HG03025 (cell line): Measurements from ENCODE around the gene CELA2A.
A peak's percentile ranks its signal among the peaks of the same experiment; 100 is the strongest.

Experiments used
- ATAC-seq: cut with Tn5 transposase; IDR thresholded peaks from one replicate; pipeline ENCODE4 v1.9.1; 2021; ENCODE audit warnings: mild to moderate bottlenecking, moderate library complexity; ENCODE audit not compliant: unreplicated experiment, low FRiP score

Gene CELA2A

DNA sequence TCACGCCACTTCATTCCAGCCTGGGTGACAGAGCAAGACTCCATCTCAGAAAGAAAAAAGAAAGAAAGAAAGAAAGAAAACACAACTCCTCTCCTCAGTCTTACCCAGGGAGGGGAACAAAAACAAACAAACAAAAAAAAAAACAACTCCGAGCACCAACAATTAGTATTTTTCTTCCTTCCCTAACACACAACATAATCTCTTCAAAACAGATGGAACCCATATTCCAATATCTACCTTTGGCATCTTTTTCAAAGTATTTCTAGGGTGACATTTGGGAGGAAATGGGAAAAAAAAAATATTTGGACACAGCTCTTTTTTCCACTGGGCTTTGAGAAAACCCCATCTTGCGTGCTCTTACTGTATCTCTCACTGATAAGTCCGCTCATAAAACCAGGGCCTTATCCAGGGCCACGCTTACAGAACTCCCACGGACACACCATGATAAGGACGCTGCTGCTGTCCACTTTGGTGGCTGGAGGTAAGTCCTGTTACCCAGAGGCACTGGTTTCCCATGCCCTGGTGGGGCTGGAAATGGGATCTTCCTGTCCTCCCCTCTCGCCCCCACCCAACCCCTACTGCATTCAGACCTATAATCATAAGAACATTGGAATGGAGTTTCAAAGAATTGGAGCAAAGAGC lies at the start of gene CELA2A:
TSS of gene CELA2A (plus strand) at position 420 of the 642 bp plus-strand sequence. CDS start at position 442, 22 bp downstream.
- no peak for ATAC-seq

DNA sequence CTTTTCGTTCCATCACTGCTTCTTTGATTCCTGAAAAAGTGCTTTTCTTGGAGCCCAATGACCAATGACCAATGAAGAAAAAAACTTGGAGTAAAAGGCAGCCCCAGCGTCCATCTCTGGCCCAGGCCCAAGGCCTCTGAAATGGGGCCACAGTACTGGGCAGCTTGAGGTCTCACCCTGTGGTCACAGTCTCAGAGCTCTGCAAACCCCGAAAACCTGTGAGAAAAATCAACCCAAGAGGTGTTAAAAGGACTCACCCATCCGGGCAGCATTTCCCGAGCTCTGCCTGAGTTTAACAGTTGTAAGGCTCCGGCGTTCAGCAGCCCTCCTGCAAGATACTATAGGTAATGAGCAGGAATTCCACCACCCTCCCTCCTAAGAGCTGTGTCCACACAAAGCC lies 49.0 kb upstream of the CELA2A start:
- no peak for ATAC-seq

DNA sequence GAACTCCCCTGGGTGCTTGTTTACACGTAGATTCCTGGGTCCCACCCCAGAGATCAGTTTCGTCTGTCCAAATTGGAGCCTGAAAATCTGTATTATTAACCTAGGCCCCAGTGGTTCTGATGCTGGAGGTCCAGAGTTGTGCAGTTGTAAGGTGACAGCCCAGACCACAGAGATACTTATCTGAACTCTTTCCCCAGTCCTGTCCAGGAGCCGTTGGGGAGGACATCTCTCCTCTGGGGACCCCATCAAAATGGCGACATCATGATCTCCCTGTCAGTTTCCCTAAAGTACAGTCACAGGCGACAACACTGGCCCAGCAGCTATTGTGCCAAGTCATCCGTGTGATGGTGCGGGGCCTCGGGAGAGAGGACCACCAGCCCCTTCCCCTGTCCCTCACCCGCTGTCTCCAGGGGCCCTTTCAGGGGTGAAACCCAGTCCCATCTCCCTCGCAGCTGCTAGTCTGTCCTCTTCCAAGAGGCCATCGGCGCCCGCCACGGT lies 47.6 kb upstream of the CELA2A start:
- ATAC-seq, result no peak

DNA sequence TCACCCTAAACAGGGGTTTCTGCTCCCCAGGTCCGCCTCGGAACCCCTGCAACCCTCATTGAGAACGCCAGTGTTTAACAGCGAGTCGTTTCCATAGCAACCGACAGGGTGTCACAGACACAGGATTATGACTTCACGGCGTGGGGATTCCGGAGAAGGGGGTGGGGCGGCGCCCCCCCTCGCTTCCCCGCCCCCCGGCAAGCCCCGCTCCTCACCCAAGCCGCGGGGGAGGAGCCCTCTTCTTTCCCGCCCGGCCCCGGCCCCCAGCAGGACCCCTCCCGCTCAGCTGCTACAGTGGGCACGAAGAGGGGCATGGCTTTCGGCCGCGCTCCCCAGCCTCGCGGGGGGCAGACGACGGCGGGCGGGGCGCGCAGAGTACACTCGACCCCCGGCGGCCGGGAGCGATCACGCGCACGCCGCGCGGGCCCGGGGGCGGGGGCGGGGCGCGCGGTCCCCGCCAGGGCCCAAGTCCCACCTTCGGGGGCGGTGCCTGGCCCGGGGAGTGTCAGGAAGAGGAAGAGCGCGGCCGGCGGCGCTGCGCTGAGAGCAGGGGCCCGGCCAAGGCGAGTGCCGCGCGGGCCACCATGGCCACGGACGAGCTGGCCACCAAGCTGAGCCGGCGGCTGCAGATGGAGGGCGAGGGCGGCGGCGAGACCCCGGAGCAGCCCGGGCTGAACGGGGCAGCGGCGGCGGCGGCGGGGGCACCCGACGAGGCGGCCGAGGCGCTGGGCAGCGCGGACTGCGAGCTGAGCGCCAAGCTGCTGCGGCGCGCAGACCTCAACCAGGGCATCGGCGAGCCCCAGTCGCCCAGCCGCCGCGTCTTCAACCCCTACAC lies 46.9 kb upstream of the CELA2A start, which contains the start of gene EFHD2:
TSS of gene EFHD2 (plus strand) at position 501 of the 835 bp plus-strand sequence. CDS start at position 585, 84 bp downstream.
- ATAC-seq, result peak; percentile 80

DNA sequence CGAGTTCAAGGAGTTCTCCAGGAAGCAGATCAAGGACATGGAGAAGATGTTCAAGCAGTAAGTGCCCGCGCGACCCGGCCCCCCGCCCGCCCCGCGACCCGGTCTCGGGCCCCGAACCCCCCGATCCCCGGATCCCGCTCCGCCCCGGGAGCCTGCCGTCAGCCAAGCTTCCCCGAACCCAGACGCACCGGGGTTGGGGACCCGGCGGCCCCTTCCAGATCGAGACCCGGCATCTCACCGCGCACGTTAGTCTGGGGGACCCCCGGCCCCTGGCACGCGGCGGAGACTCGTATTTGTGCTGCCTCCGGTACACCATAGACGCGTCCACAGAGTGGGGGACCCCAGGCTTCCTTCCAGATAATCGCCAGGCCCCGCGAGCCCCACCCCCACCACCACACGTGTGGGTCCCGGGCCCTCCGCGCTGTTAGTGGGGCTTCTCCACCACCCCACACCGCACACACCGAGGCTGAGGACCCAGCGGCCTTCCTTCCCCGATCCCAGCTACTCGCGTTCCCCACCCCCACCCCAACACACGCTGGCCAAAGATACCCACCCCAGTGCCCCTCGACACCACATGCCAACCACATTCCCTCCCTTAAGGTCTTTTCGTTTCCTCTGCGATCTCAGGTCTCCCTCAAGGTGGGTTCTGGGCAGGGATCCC lies 46.2 kb upstream of the CELA2A start:
- ATAC-seq, result peak; percentile 5

DNA sequence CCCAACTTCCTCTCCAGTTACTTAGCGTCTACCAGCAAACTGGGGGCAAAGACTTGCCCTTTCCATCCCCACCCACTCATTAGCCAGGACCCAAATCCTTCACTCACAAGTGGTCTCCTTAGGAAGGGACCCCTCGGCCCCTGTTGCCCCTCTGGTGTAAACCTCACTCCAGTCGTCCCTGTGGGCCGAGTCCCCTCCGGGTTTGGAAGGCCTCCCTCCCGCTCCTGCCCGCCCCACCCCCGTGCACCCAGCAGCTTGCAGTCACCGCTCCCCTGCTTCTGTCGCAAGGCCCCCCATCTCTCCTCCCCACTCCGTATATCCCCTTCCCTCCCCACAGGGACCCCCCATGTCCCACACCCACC lies 45.7 kb upstream of the CELA2A start:
- ATAC-seq, result no peak

DNA sequence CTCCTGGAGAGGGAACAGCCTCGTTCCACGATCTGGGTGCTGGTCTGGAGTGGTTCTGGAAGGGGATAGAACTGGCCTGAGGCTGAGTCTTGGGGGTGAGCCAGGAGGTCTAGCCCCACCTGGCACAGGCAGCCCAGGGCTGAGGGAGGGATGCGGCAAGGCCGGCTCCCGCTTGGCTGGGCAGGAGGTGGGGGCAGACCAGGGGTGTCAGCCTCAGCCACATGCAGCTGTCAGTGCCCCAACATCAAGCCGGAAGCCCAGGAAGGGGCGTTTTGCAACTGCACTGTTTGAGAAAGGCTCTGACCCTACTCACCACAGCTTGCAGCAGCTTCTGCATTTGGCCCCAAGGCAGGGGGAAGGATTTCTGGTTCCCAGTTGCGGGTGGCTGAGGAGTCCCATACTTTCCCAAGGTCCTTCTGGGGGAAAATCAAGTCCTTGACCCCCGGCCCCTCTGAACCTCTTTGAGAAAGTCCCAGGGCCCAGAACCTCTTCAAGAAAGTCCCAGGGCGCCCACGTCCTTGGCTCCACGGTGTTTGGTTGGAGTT lies 44.9 kb upstream of the CELA2A start:
- no peak for ATAC-seq

DNA sequence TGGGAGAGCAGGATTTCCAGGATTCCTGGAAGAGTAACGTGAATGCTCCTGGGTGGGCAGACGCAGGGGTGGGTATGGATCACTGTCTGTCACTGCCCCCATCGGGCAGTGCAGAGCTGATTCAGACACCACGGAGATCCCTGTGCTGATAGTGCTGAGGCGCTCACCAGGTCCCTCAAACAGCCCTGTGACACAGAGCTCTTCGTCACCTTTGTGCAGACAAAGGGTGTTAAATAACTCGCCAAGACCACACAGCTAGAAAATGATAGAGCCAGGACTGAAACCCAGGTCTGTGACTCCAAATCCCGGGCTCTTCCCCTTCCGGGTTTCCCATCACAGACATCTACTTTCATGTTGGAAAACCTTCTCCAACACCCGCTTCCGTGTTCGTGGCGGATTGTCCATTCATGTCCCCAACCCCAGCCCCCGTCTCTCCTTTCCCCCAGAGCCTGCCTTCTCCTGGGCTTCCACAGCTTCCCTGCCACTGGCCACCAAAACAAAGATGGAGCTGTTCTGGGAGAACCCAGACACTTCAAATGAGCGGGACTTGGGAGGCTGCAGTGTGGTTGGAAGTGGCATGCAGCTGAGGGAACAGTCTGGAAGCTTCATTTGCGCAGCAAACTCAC lies 44.2 kb upstream of the CELA2A start:
- no peak for ATAC-seq

DNA sequence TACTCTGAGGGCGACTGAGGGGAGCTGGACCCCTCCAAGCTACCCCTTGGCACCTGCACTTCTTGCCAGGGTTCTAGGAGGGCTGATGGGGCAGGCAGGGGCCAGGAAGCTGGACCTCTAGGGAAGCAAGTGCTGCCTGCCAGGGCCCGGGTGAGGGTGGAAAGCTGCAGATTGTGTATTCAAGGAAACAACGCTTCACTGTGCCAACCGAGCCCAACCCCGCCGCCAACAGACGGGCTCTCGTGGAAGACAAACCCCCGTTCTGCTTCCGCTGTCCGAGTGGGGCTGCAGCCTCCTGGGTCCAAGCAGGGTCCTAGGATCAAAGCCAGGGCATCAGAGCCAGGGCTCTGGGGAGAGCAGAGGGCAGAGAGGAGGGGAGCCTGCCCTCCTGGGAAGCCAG lies 43.7 kb upstream of the CELA2A start:
- ATAC-seq, result no peak

DNA sequence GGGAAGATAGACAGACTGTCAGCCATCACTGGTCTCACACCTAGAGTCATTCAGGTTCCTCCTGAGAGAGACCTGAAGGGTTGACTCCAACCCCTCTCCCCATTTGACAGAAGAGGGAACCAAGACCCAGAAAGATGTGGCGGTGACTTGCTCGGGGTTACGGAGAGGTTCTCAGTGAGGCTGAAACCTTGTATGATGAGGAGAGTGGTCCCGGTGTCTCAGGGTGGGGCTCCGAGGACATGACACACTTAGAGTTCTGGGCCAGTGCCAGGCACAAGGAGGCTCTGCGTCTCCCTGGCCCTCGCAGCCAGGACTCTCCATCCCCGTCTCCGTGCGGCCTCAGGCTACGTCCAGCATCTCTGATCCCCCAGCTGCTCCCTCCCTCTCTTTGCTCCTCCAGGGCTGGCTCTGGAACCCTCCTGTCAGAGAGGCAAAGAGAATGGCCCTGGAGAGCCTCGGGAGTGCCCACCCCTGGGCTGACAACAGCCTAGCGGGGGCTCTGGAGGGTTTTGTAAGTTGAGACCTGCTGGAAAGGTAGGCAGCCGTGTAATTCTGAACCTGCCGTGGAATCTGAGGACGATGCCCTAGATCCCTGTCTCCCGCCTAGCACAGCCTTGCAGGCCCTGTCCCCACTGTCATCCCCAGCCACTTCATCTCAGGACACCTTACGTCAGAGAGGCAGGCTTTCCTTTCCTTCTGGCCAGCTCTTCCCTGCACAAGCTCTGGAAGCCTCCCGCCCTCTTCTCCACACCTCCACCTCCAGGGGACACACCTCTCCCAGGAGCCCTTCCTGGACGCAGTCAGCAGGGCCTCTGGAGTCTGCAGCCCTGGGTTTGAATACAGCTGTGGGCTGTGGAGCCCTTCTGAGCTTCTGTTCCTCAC lies 42.7 kb upstream of the CELA2A start:
- no peak for ATAC-seq

DNA sequence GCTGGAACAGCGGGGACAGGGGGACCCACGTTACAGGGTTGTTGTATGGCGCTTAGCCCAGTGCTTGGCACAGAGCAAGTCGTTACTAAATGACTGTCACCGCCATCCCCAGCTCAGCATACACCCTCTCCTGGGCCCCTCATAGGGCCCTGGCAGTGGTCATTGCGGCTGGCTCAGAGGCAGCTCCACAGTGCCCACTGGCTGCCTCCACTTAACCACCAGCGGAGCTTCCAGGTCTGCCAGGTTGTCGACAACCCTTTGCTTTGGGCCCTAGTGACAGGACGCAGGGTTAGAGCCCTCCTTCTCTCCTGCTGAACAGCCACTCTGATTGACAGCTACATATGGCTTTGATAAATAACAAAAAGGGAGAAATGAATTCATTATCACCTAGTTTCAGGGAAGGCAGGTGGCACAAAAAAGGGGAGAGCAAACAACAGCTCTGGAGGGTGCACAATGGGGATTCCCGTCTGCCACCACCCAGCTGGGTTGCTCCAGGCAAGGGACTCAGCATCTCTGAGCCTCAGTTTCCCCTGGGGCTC lies 42.0 kb upstream of the CELA2A start:
- no peak for ATAC-seq

DNA sequence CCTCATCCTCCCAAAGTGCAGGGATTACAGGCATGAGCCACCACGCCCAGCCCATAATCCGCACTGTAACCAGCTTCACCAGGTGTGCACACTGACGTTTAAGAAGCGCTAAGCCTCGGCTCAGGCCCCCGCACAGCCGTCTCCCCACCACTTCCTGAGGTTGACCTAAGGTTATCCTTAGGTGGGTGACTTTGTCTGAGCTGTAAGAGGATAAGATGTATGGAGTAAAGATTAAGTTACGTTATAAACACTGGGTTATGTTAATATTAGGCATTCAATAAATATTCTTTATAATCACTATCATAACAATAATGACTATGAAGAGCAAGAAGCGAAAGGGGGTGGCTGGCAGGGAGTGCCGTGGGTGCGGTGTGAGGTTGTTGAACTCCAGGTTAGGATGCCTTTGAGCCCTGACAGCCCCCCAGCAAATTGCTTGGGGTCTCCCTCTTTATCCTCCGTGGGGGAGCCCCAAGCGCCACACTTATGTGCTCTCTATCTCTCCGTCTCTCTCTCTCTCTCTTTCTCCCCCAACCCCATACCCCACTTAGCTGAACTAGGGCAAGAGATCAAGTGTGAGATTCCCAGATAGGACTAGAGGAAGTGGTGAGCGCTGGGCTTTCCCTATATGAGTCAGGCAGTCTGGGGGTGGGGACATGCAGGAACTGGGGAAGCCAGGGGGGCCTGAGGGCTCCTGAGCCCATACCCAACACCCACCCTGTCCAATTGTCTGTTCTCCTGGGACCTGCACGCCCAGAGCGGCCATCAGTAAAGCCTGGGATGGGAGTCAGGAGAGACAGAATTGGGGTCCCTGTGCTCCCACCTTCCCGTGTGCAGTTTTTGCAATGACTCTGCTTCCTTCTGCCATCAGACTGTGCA lies 39.2 kb upstream of the CELA2A start:
- ATAC-seq, result no peak

DNA sequence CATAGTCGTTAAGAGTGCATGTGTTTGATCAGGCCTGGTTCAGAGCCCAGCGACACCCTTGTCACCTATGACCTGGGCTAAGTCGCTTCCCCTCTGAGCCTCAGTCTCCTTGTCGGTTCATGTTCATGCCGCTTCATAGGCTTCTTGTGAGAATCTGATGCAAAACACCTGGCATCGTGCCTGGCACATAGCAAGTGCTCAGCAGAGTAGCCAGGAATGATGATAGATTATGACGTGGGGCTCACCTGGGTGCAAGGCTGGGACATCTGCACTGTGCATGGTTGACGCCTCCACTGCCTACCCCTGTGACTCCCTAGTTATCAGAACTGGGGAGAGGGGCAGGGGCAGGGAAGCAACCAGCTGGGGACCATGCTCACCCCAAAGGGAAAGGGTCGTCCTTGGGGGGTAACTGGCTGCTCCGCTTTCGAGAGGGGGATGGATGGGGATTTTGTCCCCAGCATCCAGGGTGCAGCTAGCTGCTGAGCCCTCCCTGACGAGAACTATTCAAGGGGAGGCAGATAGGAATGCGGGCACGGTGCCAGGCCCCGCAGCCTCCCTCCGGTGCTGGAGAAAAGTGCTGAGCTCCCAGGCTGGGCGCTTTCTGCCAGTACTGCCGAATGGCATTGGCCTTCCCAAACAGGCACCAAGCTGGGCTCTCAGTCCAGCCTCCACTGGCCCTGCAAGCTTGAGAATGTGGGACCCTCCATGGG lies 37.6 kb upstream of the CELA2A start:
- no peak for ATAC-seq

DNA sequence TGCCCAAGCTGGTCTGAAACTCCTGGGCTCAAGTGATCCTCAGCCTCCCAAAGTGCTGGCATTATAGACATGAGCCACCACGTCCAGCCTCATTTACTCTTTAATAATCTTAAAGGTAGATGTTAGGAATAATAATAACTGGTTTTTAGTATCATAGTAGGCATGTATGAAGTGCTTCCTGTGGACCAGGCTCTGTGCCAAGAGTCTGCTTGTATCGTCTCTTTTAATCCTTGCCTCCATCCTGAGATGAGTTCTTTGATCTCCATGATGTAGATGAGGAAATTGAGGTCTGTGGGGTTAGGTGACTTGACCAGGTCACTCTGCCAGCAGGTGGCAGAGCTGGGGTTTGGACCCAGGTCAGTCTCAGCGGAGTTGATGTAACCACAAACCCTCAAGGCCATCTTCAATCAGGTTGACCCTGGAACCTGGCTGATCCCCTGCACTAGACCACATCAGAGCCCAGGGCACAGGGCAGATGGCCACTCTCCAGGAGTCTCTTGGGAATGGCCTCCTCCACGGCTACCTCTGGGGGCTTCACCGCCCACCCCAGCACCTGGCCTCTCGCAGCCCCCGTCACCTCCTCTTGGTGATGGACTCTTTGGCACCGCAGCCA lies 35.6 kb upstream of the CELA2A start:
- ATAC-seq, result no peak

DNA sequence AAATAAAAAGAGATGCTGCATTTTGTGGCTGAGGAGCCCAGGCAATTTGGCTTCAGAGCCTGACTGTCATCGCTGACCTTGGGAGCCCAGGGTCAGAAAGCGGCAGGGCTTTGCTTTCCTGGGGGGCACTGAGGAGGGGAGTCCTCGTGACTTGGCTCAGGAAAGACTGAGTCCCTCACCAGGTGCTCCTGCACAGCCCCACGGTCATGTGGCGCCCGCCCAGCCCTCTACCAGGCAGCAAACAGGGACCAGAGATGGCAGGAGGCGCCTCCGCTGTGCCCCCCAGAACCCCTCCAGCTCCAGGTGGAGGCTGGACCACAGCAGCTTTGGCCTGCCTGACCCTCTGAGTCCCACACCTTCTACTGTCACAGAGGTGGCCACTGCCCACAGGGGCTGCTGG lies 33.7 kb upstream of the CELA2A start:
- no peak for ATAC-seq

DNA sequence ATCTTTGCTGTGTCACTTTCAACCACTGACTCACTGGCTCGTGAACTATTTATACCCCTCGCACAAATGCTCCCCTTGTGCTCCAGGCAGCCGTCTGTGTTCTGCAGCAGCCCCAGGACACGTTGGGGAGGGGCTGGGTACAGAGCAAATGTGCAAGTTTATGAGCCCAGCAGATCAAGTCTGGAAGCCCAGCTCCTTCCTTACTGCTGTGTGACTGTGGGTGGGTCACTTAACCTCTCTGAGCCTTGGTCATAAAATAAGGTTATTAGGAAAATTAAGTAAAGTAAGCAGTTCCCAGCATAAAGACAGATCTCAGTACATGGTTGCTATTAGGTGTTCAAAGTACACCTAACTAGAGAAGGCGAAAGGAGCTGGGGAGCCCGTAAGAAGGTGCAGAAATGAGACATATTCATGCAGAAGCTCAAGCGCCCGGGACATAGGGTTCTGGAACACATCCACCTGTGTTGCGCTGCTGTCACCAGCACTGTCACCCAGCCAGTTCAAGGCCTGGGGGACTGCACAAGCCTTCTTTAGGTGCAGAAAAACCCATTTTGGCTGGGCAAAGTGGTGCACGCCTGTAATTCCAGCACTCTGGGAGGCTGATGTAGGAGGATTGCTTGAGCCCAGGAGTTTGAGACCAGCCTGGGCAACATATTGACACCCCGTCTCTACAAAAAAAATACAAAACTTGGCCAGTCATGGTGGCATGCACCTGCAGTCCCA lies 33.0 kb upstream of the CELA2A start:
- no peak for ATAC-seq
